Activated CD8-positive, alpha-beta memory T cell treated with anti-CD3 and anti-CD28 coated beads, Interleukin-2, amount 50 U/mL, for 24 hours (primary cell): ENCODE measurements around the gene RHOD.

Experiments
- DNase-seq: peaks from one replicate; pipeline ENCODE4 v3.0.0-alpha.2; 2020; ENCODE audit errors: extremely low read depth

The RHOD gene, protein sequence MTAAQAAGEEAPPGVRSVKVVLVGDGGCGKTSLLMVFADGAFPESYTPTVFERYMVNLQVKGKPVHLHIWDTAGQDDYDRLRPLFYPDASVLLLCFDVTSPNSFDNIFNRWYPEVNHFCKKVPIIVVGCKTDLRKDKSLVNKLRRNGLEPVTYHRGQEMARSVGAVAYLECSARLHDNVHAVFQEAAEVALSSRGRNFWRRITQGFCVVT

DNA sequence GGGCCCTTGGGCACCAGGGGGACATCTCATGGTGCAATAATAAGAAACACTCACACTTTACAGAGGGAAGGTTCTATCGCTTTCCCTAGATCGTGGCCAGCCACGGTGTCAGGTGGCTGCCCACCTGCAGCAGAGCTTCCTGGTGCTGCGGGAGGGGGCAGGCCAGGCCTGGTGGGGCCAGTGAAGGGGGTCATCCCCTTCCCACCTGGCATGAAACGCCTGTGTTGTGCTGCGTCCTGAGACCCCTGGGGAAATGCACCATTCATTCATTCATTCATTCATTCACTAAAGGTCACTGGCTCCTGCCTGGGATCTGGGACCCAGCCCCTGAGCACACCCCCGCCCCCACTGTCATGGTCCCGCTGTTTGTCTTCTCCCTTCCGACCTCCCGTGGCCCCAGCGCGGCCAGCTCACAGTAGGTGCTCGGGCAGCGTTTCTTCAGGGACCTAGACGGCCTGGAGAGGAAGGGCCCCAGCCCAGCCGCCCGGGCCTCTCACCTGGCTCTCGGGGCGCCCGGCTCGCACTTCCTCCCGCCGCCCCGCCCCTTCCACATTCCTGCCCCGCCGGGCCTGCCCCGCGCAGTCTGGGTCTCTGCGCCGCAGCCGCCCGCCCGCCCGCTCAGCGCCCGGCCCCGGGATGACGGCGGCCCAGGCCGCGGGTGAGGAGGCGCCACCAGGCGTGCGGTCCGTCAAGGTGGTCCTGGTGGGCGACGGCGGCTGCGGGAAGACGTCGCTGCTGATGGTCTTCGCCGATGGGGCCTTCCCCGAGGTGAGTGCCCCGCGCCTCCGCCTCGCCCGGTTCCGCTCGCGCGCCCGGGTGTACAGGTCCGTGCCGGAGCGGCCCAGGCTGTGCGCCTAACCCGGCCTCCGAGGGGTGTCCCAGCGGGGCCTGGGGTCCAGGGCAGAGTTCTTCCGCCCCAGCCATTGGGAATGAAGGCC, at the start of gene RHOD:
Gene RHOD (plus strand): TSS at position 581 of the 938 bp plus-strand sequence. CDS start 56 bp downstream, at position 637.
- DNase-seq = no peak

DNA sequence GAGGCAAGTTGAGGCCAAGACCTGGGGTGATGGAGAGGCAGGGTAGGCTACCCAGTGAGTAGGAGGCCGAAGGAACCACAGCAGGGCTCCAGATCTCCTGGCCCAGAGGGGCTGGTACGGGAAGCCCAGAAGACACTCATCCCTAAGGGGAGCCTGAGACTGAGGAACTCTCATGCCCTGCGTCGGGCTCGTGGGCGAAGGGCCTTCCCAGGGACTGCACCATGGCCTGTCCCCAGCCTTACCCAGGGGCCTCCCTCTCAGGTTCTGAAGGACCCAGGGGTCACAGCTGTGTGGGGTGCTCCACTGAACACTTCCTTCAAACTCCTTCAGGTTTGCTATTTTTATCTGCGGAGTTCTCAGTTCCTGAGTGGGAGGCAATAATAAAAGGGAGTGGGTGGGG, 49.5 kb upstream of the RHOD start:
- no peak for DNase-seq

DNA sequence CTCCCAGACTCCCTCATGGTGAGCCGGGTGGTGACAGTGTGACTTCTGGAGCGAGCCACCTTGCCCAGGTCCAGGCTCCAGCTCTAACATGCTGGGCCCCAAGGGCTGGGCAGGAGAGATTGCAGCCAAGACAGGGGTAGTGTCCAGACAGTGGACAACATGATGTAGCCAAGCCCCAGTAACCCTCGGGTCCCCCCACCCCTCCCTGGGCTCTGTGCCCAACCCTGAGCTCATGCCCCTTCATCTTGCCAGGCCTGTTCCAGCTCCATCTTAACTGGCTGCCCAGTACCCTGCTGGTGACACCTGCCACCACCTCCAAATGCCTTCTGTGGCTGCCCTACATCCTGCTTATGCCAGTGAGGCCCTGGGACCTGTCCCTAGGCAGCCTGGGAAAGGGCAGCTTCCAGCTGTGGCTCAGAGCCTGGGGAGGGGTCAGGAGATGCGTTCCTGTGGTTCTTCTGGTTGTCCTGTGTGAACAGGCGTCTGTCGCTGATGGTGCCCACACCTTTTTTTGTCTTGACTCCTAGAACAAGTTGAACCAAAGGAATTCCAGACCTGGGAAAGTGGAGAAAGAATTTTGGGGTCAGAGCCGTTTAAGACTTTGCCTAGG, 46.2 kb upstream of the RHOD start:
- DNase-seq = no peak

DNA sequence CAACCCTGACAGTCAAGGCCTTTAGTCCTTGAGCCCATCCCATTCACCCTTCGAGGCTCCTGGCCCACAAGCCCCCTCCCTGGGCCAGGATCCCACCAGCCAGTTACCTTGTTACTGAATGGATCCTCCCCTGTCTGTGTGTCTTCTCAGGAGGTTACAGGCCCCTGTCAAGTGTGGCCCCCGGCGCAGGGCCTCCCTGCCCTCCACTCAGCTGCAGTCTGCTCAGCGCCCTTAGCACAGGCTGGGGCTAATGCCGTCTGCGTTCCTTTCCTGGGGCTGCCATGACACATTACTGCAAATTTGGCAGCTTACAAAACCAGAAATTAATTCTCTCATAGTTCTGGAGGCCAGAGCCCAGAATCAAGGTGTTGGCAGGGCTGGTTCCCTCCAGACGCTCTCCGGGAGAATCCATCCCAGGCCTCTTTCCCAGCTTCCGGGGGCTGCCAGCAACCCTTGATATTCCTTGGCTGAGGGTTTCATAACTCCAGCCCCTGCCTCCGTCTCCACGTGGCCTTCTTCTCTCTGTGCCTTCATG, 43.1 kb upstream of the RHOD start:
- DNase-seq = no peak

DNA sequence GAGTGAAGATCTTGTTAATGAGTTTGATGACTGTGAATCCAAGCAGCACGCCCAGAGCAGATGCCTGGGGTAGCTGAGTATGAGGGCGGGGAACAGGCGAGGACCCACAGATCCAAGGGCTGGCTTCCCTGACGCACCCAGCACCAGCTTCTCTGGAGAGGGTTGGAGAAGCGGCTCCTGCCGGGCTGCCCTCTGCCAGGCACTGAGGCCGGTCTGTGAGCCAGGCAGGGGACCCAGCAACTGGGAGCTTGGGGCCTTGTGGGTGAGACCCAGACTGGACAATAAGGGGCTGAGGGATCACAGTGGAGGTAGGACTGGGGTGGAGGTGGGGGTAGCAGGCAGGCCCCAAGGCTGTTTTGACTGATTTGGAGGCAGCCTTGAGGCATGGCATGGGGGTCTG, 42.3 kb upstream of the RHOD start:
- DNase-seq = no peak

DNA sequence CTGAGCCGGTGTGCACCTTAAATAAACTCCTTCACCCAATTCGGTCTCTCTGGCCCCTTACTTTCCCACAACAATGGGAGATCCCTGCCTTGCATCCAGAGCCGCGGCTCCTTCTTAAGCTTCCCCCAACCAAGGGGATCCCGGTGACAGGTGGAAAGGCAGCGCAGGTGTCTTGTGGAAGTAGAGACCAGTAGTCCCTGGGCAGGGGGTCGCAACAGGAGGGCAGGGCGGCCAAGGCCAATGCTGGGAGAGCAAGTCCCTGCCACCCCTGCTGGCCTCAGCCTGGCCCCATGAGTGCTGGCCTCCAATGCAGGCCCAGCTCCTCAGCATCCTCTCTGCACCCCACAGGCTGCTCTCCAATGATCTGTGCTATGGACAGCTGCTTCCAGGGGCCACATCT, 41.6 kb upstream of the RHOD start:
- no peak for DNase-seq

DNA sequence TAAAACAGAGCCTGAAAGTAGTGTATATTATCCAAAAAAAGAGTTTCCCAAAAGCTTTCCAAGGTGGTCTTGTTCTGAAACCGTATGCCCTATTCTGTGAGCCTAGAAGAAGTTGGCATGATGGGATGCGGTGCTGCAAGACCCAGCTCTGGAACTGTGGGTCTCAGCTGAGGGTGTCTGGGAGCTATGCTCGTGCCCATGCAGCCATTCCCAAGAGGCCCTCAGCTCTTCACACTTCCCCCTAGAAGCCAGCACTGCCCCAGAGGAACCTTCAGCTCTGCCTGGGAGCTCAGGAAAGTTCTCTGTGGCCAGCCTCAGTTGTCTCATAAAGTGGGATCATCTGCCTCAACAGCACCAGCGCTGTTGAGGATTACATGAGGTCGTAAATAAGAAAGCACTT, 40.1 kb upstream of the RHOD start:
- no peak for DNase-seq

DNA sequence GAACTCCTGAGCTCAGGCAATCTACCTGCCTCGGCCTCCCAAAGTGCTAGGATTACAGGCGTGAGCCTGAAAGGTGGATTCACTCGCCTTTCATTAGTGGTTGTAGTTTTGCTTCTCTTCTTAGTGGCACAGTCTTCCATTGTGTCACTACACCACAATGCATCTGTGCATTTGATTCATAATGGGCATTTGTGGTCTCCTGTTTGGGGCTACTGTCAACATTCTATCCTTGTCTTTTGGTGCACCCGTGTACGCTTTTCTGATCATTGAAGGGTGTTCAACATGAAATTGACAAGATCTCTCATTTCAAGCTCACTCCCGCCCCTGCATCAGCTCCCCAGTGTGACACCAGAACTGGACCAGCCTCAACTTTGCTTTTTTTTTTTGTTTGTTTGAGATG, 35.7 kb upstream of the RHOD start:
- no peak for DNase-seq

DNA sequence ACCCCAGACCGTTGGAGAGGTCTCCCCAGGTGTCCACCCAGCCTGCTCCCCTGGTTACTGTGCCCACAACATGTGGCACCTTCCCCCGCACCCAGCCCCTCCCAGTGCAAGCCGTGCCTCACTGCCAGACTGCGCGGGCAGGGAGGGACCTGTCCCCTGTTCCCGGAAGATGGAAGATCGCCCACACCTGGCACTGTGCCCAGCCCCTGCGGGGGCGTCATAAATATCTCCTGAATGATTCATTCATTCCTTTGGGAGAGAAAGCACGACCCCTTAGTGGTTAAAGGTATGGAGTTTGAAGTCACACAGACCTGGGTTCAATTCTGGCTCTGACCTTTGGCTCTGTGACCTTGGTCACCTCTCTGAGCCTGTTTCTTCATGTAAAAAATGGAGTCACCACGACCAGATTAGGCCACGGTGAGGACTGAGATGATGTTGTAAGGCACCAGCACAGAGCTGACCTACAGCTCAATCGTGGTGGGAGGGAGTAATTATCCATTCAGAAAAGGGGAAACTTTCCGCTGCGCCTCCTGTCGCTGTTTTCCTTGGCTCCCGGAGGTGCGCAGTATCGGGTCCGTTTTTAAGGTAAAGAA, 34.2 kb upstream of the RHOD start:
- no peak for DNase-seq

DNA sequence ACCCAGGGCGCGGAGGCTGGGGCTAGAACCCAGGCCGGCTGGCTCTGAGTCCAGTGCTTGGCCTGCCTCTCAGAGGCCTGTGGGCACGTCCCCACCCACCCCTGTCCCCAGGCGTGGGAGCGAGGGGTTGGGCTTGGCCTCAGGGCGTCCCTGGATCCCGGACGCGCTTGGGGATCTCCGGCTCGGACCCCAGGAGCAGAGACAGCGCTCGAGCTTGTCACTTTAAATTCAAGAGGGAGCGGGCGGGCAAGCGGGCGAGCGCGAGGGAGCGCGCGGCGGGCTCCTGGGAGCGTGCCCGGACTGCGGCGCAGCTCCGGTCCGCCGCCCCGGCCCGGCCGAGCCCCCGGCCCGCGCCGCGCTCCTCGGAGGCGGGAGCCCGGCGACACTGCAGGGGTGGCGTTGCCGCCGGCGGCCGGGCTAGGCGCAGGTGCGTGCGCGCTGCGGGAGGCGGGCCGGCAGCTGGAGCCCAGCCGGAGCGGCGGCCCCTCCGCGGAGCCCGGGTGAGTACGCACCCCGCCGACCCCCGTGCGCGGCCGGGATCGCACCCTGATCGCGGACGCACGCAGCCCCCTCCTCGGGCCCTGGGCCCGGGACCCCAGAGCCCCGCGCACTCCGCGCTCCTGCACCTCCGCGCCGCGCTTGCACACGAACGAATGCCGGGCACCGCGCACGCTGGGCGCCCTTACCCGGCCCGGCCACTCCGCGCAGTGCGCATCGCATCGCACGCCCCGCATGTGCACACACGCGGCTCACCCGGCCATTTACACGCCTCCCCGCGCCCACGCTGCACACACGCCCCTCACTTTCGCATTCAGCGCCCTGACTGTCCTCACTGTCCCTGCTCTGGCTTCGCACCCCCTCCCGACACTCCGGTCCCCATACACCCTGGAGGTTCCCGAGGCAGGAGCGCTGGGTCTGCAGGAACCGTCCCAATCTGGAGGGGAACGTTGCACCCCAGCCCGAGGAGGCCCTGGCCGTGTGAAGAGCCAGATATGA, 33.4 kb upstream of the RHOD start, which contains the start of gene SYT12:
Gene SYT12 (plus strand): TSS at position 174 of the 996 bp plus-strand sequence. CDS start 7,011 bp downstream, outside the sequence.
- no peak for DNase-seq

DNA sequence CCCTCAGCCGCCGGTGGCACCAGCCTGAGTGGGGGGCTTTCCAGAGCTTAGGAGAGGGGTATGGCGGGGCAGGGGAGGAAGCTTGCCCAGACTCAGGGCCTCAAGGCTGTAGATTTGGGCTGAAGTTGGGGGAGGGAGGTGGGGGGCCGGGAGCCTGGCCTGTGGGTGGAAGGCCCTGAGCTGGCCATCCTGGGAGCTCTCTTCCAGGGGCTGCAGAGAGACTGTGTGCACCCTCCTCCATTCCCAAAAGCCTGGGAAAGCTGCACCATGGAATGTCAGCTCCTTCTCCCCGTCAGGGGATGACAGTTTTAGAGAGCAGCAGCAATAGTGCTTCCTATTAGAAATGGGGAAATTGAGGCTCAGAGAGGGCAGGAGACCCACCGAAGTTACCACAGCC, 32.7 kb upstream of the RHOD start:
- DNase-seq = no peak

DNA sequence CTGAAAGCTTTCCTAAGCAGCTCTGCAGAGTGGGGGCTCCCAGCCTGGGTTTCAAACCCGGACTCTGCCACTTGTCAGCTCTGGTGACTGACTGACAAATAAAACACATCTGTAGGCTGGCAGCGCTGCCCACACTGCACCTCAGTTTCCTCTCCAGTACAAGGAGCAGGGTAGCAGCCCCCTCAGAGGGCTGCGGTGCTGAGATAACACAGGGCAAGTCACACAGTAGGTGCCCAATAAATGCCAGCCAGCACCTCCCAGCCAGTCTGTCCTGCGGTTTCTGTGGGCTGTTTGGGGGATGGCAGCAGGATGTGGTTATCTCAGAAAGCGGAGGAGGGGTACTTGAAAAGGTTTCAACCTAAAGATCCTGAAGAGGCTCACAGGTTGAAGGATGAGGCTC, 32.2 kb upstream of the RHOD start:
- peak; percentile 9 for DNase-seq

DNA sequence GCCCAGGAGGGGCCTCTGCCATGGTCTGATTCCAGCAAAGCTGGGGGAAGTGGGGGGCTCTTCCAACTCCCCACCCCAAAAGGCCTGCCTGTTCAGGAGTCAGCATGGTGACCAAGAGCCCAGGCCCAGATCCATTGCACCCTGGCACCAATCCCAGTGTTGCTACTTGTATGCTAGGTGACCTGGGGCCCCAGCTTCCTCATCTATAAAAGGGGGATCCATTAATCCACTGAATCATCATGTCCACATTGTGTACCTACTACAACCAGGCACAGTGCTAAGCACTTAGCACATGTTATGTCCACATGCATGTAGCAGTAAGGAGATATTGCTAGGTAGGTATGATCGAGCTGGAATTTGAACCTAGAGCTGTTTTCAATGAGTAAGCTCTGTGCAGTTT, 31.7 kb upstream of the RHOD start:
- no peak for DNase-seq

DNA sequence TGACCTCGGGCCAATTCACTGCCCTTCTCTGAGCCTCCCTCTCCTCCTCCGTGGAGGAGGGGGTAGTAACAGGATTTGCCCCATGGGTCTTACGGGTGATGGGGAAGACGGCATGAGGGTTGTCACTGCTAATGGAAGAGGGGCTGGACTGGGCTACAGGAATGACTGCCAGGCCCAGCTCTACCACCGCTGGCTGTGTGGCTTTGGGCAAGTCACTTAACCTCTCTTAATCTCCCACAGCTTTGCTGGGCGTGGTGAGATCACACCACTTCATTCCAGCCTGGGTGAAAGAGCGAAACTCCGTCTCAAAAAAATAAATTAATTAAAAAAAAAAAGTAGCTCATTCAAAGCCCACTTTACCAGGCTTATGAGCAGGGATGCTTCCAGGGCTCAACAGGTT, 30.9 kb upstream of the RHOD start:
- no peak for DNase-seq

DNA sequence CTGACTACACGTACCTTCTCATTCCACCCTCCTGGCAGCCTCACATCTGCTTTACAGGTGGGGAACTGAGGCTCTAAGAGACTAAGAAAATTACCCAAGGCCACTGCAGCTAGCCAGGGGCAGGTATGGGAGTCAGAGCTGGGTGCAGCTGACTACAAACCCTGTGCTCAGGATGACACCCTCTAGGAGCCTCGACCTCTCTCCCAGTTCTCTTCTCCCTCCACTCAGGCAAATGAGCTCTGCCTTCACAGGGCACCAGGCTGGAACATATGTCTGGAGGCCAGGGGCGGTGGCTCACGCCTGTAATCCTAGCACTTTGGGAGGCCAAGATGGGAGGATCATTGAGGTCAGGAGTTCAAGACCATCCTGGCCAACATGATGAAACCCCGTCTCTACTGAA, 29.7 kb upstream of the RHOD start:
- no peak for DNase-seq

DNA sequence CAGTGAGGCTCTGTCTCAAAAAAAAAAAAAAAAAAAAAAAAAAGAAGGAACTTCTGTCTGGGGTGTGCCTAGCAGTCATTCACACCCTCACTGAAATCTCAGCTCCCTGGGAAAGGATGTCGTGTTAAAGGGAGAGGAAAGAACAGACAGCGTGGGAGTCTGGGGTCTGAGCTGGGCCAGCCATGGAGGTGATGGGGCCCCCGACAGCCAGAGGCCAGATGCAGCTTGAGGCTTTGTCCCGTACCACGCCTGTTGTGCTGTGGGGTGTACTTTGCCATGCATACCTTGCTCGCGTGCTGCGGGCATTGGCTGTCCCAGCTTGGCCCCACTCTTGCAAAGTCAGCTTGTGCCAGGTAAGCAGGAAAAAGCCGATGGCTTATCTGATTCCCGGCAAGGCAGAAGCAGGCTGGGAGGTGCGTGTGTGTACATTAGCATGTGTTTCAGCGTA, 29.1 kb upstream of the RHOD start:
- no peak for DNase-seq

DNA sequence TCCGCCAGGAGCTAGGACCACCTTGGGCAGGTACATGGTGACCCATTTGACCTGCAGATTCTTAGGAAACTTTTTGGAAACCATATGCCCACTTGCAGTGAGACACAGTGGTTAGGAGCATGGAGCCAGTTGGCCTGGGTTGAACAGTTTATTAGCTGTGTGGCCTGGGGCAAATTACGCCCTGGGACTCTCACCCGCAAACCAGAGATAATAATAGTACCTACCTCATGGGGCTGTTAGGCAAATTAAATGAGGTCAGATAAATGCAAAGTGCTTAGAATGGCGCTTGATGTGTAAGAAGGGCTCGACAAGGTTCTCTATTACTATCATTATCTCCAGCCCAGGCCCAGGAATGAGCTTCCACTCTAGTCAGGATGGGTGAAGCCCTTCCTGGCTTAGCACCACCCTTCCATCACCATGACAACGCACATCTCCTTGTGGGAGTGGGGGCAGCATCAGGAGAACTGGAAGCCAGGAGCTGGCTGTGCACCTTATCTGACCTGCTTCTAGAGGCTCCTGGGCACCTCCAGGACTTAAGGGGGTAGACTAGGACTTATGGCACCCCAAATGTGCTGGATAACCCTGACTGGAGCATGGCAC, 28.6 kb upstream of the RHOD start:
- DNase-seq = no peak

DNA sequence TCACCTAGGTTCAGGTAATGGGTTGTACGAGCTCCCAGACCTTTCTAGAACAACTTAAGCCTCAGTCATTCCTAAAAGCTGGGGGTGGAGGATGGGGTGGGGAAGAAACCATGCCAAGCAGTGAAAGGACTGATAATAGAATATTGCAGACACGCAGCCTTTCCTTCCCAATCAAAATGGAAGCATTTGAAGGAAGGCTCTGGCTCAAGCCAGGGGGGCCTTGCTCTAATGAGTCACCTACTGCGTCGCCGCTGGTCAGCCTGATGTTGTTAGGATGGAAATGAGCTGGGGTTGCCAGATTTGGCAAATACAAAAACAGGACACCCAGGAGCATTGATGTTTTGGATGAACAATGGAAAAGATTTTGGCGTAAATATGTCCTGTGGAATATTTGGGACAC, 27.5 kb upstream of the RHOD start:
- no peak for DNase-seq

DNA sequence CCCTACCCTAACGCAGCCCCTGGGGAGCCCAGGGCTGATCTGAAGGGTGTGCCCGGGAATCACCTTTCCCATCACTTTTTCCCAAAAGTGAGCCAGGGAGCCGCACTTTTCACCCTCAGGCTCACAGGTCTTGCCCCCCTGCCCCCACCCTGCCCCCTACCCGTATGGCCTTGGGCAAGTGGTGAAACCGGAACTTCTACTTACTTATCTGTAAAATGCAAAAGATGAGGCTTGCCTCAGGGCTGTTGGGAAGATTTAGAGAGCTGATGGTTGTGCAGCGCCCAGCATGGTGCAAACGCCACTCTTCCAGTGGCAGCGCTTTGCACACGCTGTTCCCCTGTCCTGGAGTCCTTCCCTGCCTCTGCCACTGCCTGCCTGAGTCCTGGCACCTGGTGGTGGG, 25.7 kb upstream of the RHOD start:
- no peak for DNase-seq

DNA sequence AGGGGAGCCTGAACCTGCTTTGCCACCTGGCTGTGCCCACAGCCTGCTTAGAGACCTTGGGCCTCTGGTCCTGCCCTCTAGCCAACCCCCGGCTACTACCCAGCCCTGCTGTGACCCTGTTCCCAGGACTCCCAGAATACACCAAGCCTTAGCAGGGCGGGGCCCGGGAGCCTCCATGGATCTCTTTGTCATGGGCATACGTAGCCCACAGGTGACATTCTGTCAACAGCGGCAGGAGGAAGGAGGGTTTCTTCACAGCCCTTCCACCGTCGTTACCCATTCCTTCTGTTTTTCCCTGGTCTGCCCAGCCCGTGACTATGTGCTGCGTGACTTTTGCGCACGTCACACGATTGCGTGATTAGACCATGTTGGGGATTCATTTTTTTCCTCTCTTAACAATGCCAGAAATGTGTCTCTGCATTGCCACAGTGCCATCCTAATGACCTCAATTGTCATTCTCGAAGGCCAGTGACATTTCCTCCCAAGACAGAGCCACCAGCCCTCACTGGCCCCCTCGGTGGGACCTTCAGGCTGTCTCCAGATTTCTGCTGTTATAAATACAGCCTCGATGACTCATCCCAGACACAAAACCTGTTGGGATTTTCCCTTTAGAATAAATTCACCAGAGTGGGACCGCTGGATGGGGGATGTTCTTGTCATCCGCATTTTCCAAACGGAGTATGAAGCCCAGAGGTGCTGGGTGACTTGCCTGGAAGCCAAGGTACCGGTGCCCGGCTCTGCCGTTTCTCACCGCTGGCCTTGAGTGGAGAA, 24.7 kb upstream of the RHOD start:
- DNase-seq = no peak
